DND-41 (cell line): ENCODE results near the gene PTPRG.

ENCODE experiments used
- ATAC-seq: fragments of 200-7000 bp; cut with Tn5 transposase; 3 replicates; pipeline ENCODE4 v1.9.1; 2021; ENCODE audit warnings: low read depth; ENCODE audit not compliant: insufficient read depth
- DNase-seq: peaks from one replicate; pipeline ENCODE4 v3.0.0-alpha.2; 2020
- H2AFZ ChIP-seq: 2 replicates; pipeline ENCODE4 v1.6.0; 2012; ENCODE audit warnings: low read depth, low read length
- H3K27ac ChIP-seq: 2 replicates; pipeline ENCODE4 v1.5.1; 2012; ENCODE audit warnings: low read length, inconsistent platforms
- H3K27me3 ChIP-seq: fragments of 200-600 bp; sonication (generic); 2 replicates; pipeline ENCODE4 v1.6.0; 2012; ENCODE audit warnings: low read length, mild to moderate bottlenecking, inconsistent platforms; ENCODE audit not compliant: insufficient read depth, poor library complexity
- H3K36me3 ChIP-seq: 2 replicates; pipeline ENCODE4 v1.5.1; 2012; ENCODE audit warnings: low read length, inconsistent platforms; ENCODE audit not compliant: insufficient read depth
- H3K4me1 ChIP-seq: 2 replicates; pipeline ENCODE4 v1.5.1; 2012; ENCODE audit warnings: mild to moderate bottlenecking, low read length; ENCODE audit not compliant: insufficient read depth
- H3K4me2 ChIP-seq: 2 replicates; pipeline ENCODE4 v1.6.0; 2012; ENCODE audit warnings: mild to moderate bottlenecking, moderate library complexity, low read length, inconsistent platforms; ENCODE audit not compliant: insufficient read depth
- H3K4me3 ChIP-seq, 2 experiments: fragments of 200-600 bp in 1 of 2; shearing (Covaris generic) in 1 of 2; 2 replicates each; pipeline ENCODE4 v1.5.1; 2012 to 2016; ENCODE audit warnings: inconsistent platforms in 2 of 2, low read length in 2 of 2, mild to moderate bottlenecking in 2 of 2, low read depth in 1 of 2, moderate library complexity in 1 of 2
- H3K79me2 ChIP-seq: 2 replicates; pipeline ENCODE4 v1.6.0; 2012; ENCODE audit warnings: low read length, inconsistent platforms; ENCODE audit not compliant: insufficient read depth
- H3K9ac ChIP-seq: 2 replicates; pipeline ENCODE4 v1.6.0; 2012; ENCODE audit warnings: low read depth, mild to moderate bottlenecking, inconsistent platforms, low read length, moderate library complexity
- H3K9me3 ChIP-seq: 2 replicates; pipeline ENCODE4 v1.5.1; 2012; ENCODE audit warnings: low read length, moderate library complexity, mild to moderate bottlenecking, inconsistent platforms; ENCODE audit not compliant: insufficient read depth, severe bottlenecking
- H4K20me1 ChIP-seq: 2 replicates; pipeline ENCODE4 v1.6.0; 2012; ENCODE audit warnings: low read length; ENCODE audit not compliant: insufficient read depth
- CTCF ChIP-seq: IDR thresholded peaks from 2 replicates; pipeline ENCODE4 v1.5.1; 2012; ENCODE audit warnings: borderline replicate concordance, low read length, moderate library complexity, mild to moderate bottlenecking; ENCODE audit not compliant: poor library complexity, severe bottlenecking; ENCODE audit errors: extremely low read depth
- EZH2 ChIP-seq: IDR thresholded peaks from 3 replicates; pipeline ENCODE4 v1.6.1; 2012; ENCODE audit warnings: borderline replicate concordance, low read depth, mild to moderate bottlenecking, moderate library complexity, low read length, inconsistent platforms; ENCODE audit not compliant: severe bottlenecking

PTPRG gene

GRCh38 chr3:62284442-62284841, 723.1 kb downstream of the PTPRG start:
- no peak for DNase-seq
- ATAC-seq, result no peak
- no peaks in the 10 kb centered on the region for H3K9me3 ChIP-seq
- no peak overlapping the region for H2AFZ ChIP-seq
- no peaks in the 10 kb centered on the region for H3K27me3 ChIP-seq
- H3K9ac ChIP-seq, result no peak overlapping the region
- TF ChIP-seq EZH2 (no peak), CTCF (no peak)
- no peak overlapping the region for H3K4me2 ChIP-seq
- H4K20me1 ChIP-seq, result no peaks in the 10 kb centered on the region
- no peak overlapping the region for H3K4me3 ChIP-seq
- H3K79me2 ChIP-seq, result no peaks in the 10 kb centered on the region
- H3K36me3 ChIP-seq, result no peaks in the 10 kb centered on the region
- no peaks in the 10 kb centered on the region for H3K4me1 ChIP-seq
- no peak overlapping the region for H3K27ac ChIP-seq

GRCh38 chr3:62287392-62287927, 726.1 kb downstream of the PTPRG start:
- Histone ChIP-seq H3K36me3 (0 out of 2 replicates have a peak, but pooled peaks cover 3% of the 10 kb centered on the region), H3K4me3 (no peak overlapping the region), H3K4me1 (no peaks in the 10 kb centered on the region), H3K9ac (no peak overlapping the region), H3K27me3 (no peaks in the 10 kb centered on the region), H3K27ac (no peak overlapping the region), H2AFZ (no peak overlapping the region), H3K9me3 (no peaks in the 10 kb centered on the region), H3K79me2 (no peaks in the 10 kb centered on the region), H3K4me2 (no peak overlapping the region), H4K20me1 (no peaks in the 10 kb centered on the region)
- no peak for DNase-seq
- ATAC-seq, result no peak
- TF ChIP-seq EZH2 (no peak), CTCF (no peak)

- Histone ChIP-seq H2AFZ (no peak overlapping the region), H3K4me3 (no peak overlapping the region), H4K20me1 (no peaks in the 10 kb centered on the region), H3K4me1 (no peaks in the 10 kb centered on the region), H3K27me3 (no peaks in the 10 kb centered on the region), H3K27ac (no peak overlapping the region), H3K79me2 (no peaks in the 10 kb centered on the region), H3K9ac (no peak overlapping the region), H3K9me3 (no peaks in the 10 kb centered on the region), H3K36me3 (0 out of 2 replicates have a peak, but pooled peaks cover 3% of the 10 kb centered on the region), H3K4me2 (no peak overlapping the region)
- no peak for DNase-seq
- no peak for ATAC-seq
- no peak for TF ChIP-seq EZH2
- TF ChIP-seq CTCF, result no peak
Observed at GRCh38 chr3:62289922-62290321, 728.6 kb downstream of the PTPRG start.
